Measurements from ENCODE around the gene CLMN. TPM values are rescaled to one million over a fixed set of nuclear protein-coding genes. Genes with fewer than 3 reads are reported as not detected.

CLMN gene
- polyA plus RNA-seq, 1 donor from 2014 or later: 0.57 TPM

DNA sequence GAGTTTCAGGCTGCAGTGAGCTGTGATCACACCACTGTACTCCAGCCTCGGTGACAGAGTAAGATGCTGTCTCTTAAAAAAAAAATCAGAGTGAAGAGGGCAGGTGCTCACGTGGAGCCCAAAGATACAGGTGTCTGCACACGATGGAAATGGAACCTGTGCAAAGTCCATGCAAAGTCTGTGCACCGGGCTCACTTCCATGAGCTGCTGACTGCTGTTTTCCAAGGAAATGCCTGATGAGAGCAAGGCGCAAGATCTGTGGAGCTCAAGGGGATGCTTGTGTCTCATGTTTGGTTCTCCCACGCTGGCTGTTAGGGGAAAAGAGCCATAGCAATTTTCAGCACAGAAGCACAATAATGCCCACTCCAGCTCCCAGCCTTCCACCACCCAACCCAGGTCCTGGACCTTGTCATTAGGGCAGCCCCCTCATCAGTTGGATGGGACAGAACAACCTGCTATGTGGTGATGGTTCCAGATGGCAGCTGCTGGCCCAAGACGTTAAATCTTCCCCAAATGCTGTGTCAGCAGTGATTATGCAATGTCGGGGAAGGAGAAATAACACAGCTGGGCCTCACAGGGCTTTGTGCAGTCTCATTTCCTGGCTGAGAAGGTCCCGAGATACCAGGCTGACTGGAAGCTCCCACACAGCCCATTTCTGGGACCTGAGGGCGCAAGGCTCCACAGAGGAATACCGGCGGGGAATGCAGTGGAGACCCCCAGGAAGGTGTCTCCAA, 134.5 kb downstream of the CLMN start:
- H3K9ac ChIP-seq (ENCODE audit: low read length): no peak overlapping the region

DNA sequence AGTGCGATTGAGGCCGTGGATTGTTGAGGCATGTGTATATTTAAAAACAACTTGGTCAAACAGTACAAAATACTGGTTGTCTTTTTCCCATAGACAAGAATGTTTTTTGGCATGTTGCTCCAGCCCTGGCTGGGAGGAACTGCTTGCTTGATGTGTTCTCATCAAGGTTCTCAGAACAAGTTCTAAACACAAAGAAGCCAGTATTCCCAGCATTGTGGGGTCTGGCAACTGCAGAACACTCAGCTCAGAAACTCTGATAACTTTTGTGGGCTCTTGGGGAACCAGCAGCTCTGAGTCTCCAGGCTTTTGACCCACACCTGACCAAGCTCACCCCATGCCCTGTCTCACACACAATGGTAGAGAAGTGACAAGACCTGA, 135.3 kb downstream of the CLMN start:
- H3K9ac ChIP-seq (ENCODE audit: low read length): no peak overlapping the region
- H3K4me2 ChIP-seq (ENCODE audit: low read length): no peak overlapping the region
- H3K9me2 ChIP-seq (ENCODE audit: insufficient read depth, low read length): no peaks in the 10 kb centered on the region
- TF ChIP-seq, protein P1, sequence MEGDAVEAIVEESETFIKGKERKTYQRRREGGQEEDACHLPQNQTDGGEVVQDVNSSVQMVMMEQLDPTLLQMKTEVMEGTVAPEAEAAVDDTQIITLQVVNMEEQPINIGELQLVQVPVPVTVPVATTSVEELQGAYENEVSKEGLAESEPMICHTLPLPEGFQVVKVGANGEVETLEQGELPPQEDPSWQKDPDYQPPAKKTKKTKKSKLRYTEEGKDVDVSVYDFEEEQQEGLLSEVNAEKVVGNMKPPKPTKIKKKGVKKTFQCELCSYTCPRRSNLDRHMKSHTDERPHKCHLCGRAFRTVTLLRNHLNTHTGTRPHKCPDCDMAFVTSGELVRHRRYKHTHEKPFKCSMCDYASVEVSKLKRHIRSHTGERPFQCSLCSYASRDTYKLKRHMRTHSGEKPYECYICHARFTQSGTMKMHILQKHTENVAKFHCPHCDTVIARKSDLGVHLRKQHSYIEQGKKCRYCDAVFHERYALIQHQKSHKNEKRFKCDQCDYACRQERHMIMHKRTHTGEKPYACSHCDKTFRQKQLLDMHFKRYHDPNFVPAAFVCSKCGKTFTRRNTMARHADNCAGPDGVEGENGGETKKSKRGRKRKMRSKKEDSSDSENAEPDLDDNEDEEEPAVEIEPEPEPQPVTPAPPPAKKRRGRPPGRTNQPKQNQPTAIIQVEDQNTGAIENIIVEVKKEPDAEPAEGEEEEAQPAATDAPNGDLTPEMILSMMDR (IDR thresholded peaks at IDR 0.05; ENCODE audit: poor library complexity, severe bottlenecking): no peak
- TF ChIP-seq POLR2AphosphoS5 (IDR thresholded peaks at IDR 0.05) (no peak), TAF1 (IDR thresholded peaks at IDR 0.05; ENCODE audit: low read depth) (no peak), EP300 (conservative IDR thresholded peaks at IDR 0.05; ENCODE audit: poor library complexity, severe bottlenecking) (no peak)
- TF ChIP-seq, protein P2, sequence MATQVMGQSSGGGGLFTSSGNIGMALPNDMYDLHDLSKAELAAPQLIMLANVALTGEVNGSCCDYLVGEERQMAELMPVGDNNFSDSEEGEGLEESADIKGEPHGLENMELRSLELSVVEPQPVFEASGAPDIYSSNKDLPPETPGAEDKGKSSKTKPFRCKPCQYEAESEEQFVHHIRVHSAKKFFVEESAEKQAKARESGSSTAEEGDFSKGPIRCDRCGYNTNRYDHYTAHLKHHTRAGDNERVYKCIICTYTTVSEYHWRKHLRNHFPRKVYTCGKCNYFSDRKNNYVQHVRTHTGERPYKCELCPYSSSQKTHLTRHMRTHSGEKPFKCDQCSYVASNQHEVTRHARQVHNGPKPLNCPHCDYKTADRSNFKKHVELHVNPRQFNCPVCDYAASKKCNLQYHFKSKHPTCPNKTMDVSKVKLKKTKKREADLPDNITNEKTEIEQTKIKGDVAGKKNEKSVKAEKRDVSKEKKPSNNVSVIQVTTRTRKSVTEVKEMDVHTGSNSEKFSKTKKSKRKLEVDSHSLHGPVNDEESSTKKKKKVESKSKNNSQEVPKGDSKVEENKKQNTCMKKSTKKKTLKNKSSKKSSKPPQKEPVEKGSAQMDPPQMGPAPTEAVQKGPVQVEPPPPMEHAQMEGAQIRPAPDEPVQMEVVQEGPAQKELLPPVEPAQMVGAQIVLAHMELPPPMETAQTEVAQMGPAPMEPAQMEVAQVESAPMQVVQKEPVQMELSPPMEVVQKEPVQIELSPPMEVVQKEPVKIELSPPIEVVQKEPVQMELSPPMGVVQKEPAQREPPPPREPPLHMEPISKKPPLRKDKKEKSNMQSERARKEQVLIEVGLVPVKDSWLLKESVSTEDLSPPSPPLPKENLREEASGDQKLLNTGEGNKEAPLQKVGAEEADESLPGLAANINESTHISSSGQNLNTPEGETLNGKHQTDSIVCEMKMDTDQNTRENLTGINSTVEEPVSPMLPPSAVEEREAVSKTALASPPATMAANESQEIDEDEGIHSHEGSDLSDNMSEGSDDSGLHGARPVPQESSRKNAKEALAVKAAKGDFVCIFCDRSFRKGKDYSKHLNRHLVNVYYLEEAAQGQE (IDR thresholded peaks at IDR 0.05; ENCODE audit: borderline replicate concordance): no peak
- H3F3A ChIP-seq (ENCODE audit: insufficient read depth, low read length, poor library complexity, severe bottlenecking): no peaks in the 10 kb centered on the region
- H3K27me3 ChIP-seq (ENCODE audit: insufficient read depth, low read depth, low read length): no peaks in the 10 kb centered on the region
- no peaks in the 10 kb centered on the region for H3K36me3 ChIP-seq (ENCODE audit: insufficient read depth, low read length)
- H3K4me3 ChIP-seq (ENCODE audit: low read length): no peak overlapping the region
- H2AFZ ChIP-seq (ENCODE audit: low read depth, low read length): no peak overlapping the region
- no peaks in the 10 kb centered on the region for H4K20me1 ChIP-seq (ENCODE audit: insufficient read depth)
- no peaks in the 10 kb centered on the region for H3K9me3 ChIP-seq (ENCODE audit: low read length)
- H3K79me2 ChIP-seq (replicated peaks; ENCODE audit: insufficient read depth, low read length): no peaks in the 10 kb centered on the region
- H3K27ac ChIP-seq (ENCODE audit: low read length): no peak overlapping the region

More for the DNA sequence above, 134.5 kb downstream of the CLMN start:
- H3K27ac ChIP-seq (ENCODE audit: low read length): no peak overlapping the region
- H3K4me3 ChIP-seq (ENCODE audit: low read length): no peak overlapping the region
- no peaks in the 10 kb centered on the region for H3K9me2 ChIP-seq (ENCODE audit: insufficient read depth, low read length)
- no peak overlapping the region for H2AFZ ChIP-seq (ENCODE audit: low read depth, low read length)
- H3K4me2 ChIP-seq (ENCODE audit: low read length): no peak overlapping the region
- no peaks in the 10 kb centered on the region for H3K27me3 ChIP-seq (ENCODE audit: insufficient read depth, low read depth, low read length)
- H3K9me3 ChIP-seq (ENCODE audit: low read length): no peaks in the 10 kb centered on the region
- no peaks in the 10 kb centered on the region for H3K79me2 ChIP-seq (replicated peaks; ENCODE audit: insufficient read depth, low read length)
- TF ChIP-seq RAD21 (conservative IDR thresholded peaks at IDR 0.05): no peak
- TF ChIP-seq, protein P1 (IDR thresholded peaks at IDR 0.05; ENCODE audit: poor library complexity, severe bottlenecking): no peak
- no peak for TF ChIP-seq MXI1 (conservative IDR thresholded peaks at IDR 0.05; ENCODE audit: poor library complexity, severe bottlenecking)
- no peaks in the 10 kb centered on the region for H4K20me1 ChIP-seq (ENCODE audit: insufficient read depth)
- H3F3A ChIP-seq (ENCODE audit: insufficient read depth, low read length, poor library complexity, severe bottlenecking): no peaks in the 10 kb centered on the region
- H3K36me3 ChIP-seq (ENCODE audit: insufficient read depth, low read length): no peaks in the 10 kb centered on the region

Measured in neural cell (in vitro differentiated cells).